WTC11 (cell line): ENCODE results near the gene UCN. TPM values are rescaled to one million over a fixed set of nuclear protein-coding genes. Genes with fewer than 3 reads are reported as not detected.

Experiments
- ATAC-seq: fragments of 200-7000 bp; cut with Tn5 transposase; 2 replicates; pipeline ENCODE4 v1.10.0; 2021; ENCODE audit warnings: mild to moderate bottlenecking, moderate library complexity
- CTCF ChIA-PET: fragments of 300-600 bp; sonication (Branson Sonifier 250); formaldehyde crosslinking; loops from one replicate; lab custom pipeline; 2021; ENCODE audit warnings: antibody characterized with exemption; lab: Charles Lee
- POLR2A ChIA-PET: fragments of 350-600 bp; sonication (Branson Sonifier 250); formaldehyde crosslinking; loops from one replicate; lab custom pipeline; 2021; ENCODE audit warnings: antibody characterized with exemption; lab: Charles Lee
- DNase-seq: peaks from one replicate; pipeline ENCODE4 v3.0.0; 2021; ENCODE audit warnings: low spot score
- H3K27ac Mint-ChIP-seq: 2 replicates; pipeline ENCODE4 v1.8.0; 2021; ENCODE audit warnings: mixed read lengths
- H3K27me3 Mint-ChIP-seq: 2 replicates; pipeline ENCODE4 v1.8.0; 2021; ENCODE audit warnings: low read depth, mild to moderate bottlenecking, moderate library complexity, mixed read lengths
- H3K36me3 Mint-ChIP-seq: 2 replicates; pipeline ENCODE4 v1.8.0; 2021; ENCODE audit warnings: mixed read lengths
- H3K4me1 Mint-ChIP-seq: 2 replicates; pipeline ENCODE4 v1.8.0; 2022; ENCODE audit warnings: mixed read lengths
- H3K4me3 Mint-ChIP-seq: 2 replicates; pipeline ENCODE4 v1.8.0; 2021; ENCODE audit warnings: mild to moderate bottlenecking, moderate library complexity, mixed read lengths
- H3K9me3 Mint-ChIP-seq: 2 replicates; pipeline ENCODE4 v1.8.0; 2021; ENCODE audit warnings: mixed read lengths
- ATF2 ChIP-seq: sonication (generic); formaldehyde crosslinking; IDR thresholded peaks from 2 replicates; pipeline ENCODE4 v1.8.1; 2022; ENCODE audit warnings: low read depth, missing genetic modification reagents, borderline replicate concordance
- ATF3 ChIP-seq: sonication (generic); formaldehyde crosslinking; conservative IDR thresholded peaks from 2 replicates; pipeline ENCODE4 v1.8.1; 2022; ENCODE audit warnings: mild to moderate bottlenecking, missing genetic modification reagents
- ESRRA ChIP-seq: sonication (generic); formaldehyde crosslinking; IDR thresholded peaks from 2 replicates; pipeline ENCODE4 v1.8.1; 2022; ENCODE audit warnings: mild to moderate bottlenecking, missing genetic modification reagents, borderline replicate concordance
- ETV6 ChIP-seq: sonication (generic); formaldehyde crosslinking; IDR thresholded peaks from 2 replicates; pipeline ENCODE4 v1.8.1; 2022; ENCODE audit warnings: mild to moderate bottlenecking, missing genetic modification reagents
- FOXK1 ChIP-seq: sonication (generic); formaldehyde crosslinking; IDR thresholded peaks from 2 replicates; pipeline ENCODE4 v1.8.0; 2022; ENCODE audit warnings: mild to moderate bottlenecking, moderate library complexity, missing genetic modification reagents
- HMGA2 ChIP-seq: fragments of 250-450 bp; sonication (Bioruptor Pico); IDR thresholded peaks from 2 replicates; pipeline ENCODE4 v1.4.0; 2021; ENCODE audit warnings: mild to moderate bottlenecking, moderate library complexity
- IRF1 ChIP-seq: sonication (generic); formaldehyde crosslinking; IDR thresholded peaks from 2 replicates; pipeline ENCODE4 v1.8.0; 2023; ENCODE audit warnings: missing genetic modification reagents
- MAX ChIP-seq: sonication (generic); formaldehyde crosslinking; IDR thresholded peaks from 2 replicates; pipeline ENCODE4 v1.8.0; 2022; ENCODE audit warnings: mild to moderate bottlenecking, missing genetic modification reagents
- MXD4 ChIP-seq: fragments of 250-450 bp; sonication (Bioruptor Pico); IDR thresholded peaks from 2 replicates; pipeline ENCODE4 v1.8.0; 2021; ENCODE audit warnings: mild to moderate bottlenecking, moderate library complexity, borderline replicate concordance
- NFYB ChIP-seq: sonication (generic); formaldehyde crosslinking; conservative IDR thresholded peaks from 2 replicates; pipeline ENCODE4 v1.8.0; 2022; ENCODE audit warnings: low read depth, missing genetic modification reagents
- NR1H2 ChIP-seq: sonication (generic); formaldehyde crosslinking; IDR thresholded peaks from 2 replicates; pipeline ENCODE4 v1.9.0; 2021; ENCODE audit warnings: mild to moderate bottlenecking, moderate library complexity, missing genetic modification reagents
- NR2C2 ChIP-seq: sonication (generic); formaldehyde crosslinking; IDR thresholded peaks from 2 replicates; pipeline ENCODE4 v1.8.0; 2022; ENCODE audit warnings: mild to moderate bottlenecking, missing genetic modification reagents
- RORB ChIP-seq: fragments of 250-450 bp; sonication (Bioruptor Pico); IDR thresholded peaks from 2 replicates; pipeline ENCODE4 v1.9.0; 2021; ENCODE audit warnings: mild to moderate bottlenecking
- SMAD4 ChIP-seq: sonication (generic); formaldehyde crosslinking; IDR thresholded peaks from 2 replicates; pipeline ENCODE4 v1.8.0; 2022; ENCODE audit warnings: mild to moderate bottlenecking, missing genetic modification reagents
- TP53 ChIP-seq: sonication (generic); formaldehyde crosslinking; IDR thresholded peaks from 2 replicates; pipeline ENCODE4 v1.8.1; 2023; ENCODE audit warnings: mild to moderate bottlenecking, missing genetic modification reagents
- USF1 ChIP-seq: sonication (generic); formaldehyde crosslinking; IDR thresholded peaks from 2 replicates; pipeline ENCODE4 v1.8.0; 2022; ENCODE audit warnings: mild to moderate bottlenecking, missing genetic modification reagents
- ZBTB43 ChIP-seq: sonication (generic); formaldehyde crosslinking; IDR thresholded peaks from 2 replicates; pipeline ENCODE4 v1.8.1; 2023; ENCODE audit warnings: mild to moderate bottlenecking, missing genetic modification reagents
- ZNF263 ChIP-seq: sonication (generic); formaldehyde crosslinking; IDR thresholded peaks from 2 replicates; pipeline ENCODE4 v1.8.1; 2022; ENCODE audit warnings: low read depth, mild to moderate bottlenecking, moderate library complexity, missing genetic modification reagents
- ZNF425 ChIP-seq: fragments of 250-450 bp; sonication (Bioruptor Pico); conservative IDR thresholded peaks from 2 replicates; pipeline ENCODE4 v1.9.0; 2021; ENCODE audit warnings: mild to moderate bottlenecking
- ZNF512 ChIP-seq: sonication (generic); formaldehyde crosslinking; IDR thresholded peaks from 2 replicates; pipeline ENCODE4 v1.8.1; 2022; ENCODE audit warnings: missing genetic modification reagents, borderline replicate concordance
- total RNA-seq: library from RNA; stranded (reverse); gene quantifications from 3 replicates; pipeline ENCODE4 v1.2.3, GENCODE V29; 2021

The UCN gene
- total RNA-seq, 1 experiment from 2014 or later, result 0.68 TPM

GRCh38 chr2:27271631-27272340 is 36.5 kb downstream of the UCN start:
- no peak overlapping the region for H3K4me3 Mint-ChIP-seq
- ATAC-seq (no peak), DNase-seq (no peak)
- no peak overlapping the region for H3K27ac Mint-ChIP-seq
- ChIA-PET POLR2A (interaction anchor here (0.7 kb wide), 1 partner anchor 185 kb away, joined by 3 read pairs; the partner anchor contains the start of gene KHK), CTCF (interaction anchor here (0.9 to 4.1 kb wide), 8 partner anchors 9 to 31 kb away, joined by 3 to 34 read pairs (median 6); partner anchors contain the start of gene TRIM54)
- H3K27me3 Mint-ChIP-seq, result peaks cover 7% of the 10 kb centered on the region
- no peak for TF ChIP-seq ZBTB43 (CRISPR knock-in tag)
- TF ChIP-seq MAX (CRISPR knock-in tag), result no peak
- no peak for TF ChIP-seq USF1 (CRISPR knock-in tag)
- no peak for TF ChIP-seq NR1H2 (CRISPR knock-in tag)
- TF ChIP-seq ZNF263 (CRISPR knock-in tag), result no peak
- TF ChIP-seq ATF3 (CRISPR knock-in tag), result no peak
- TF ChIP-seq FOXK1 (CRISPR knock-in tag), result no peak
- TF ChIP-seq SMAD4 (CRISPR knock-in tag), result no peak
- TF ChIP-seq ESRRA (CRISPR knock-in tag), result no peak
- no peak for TF ChIP-seq RORB
- TF ChIP-seq NFYB (CRISPR knock-in tag), result no peak
- no peak for TF ChIP-seq HMGA2 (CRISPR knock-in tag)
- no peak for TF ChIP-seq TP53 (CRISPR knock-in tag)
- no peak for TF ChIP-seq MXD4
- TF ChIP-seq IRF1 (CRISPR knock-in tag), result no peak
- TF ChIP-seq NR2C2 (CRISPR knock-in tag), result no peak
- no peak for TF ChIP-seq ATF2
- no peak for TF ChIP-seq ZNF425 (CRISPR knock-in tag)
- no peak for TF ChIP-seq ZNF512 (CRISPR knock-in tag)
- no peak for TF ChIP-seq ETV6 (CRISPR knock-in tag)
- peaks cover 8% of the 10 kb centered on the region for H3K9me3 Mint-ChIP-seq
- H3K36me3 Mint-ChIP-seq, result no peaks in the 10 kb centered on the region
- H3K4me1 Mint-ChIP-seq, result peaks cover 6% of the 10 kb centered on the region; the same call in 1 of the 2 replicates
